Endothelial cell of umbilical vein (primary cell): ENCODE data around the gene MXD4. TPM values are rescaled to one million over a fixed set of nuclear protein-coding genes. Genes with fewer than 3 reads are reported as not detected.

Experiments
- BruUV-seq: library from RNA; stranded (reverse); fragments of 400-500 nt; replicated peaks from 2 replicates; lab custom pipeline; 2021; lab: Mats Ljungman, UMichigan
- CTCF ChIA-PET: fragments of 300-600, 350-600 bp; sonication (Branson Sonifier 250); formaldehyde crosslinking; loops from one replicate; lab custom pipeline; 2021; ENCODE audit warnings: antibody characterized with exemption, inconsistent platforms; lab: Charles Lee
- POLR2A ChIA-PET: fragments of 300-600, 350-600 bp; sonication (Branson Sonifier 250); formaldehyde crosslinking; loops from one replicate; lab custom pipeline; 2021; ENCODE audit warnings: antibody characterized with exemption, inconsistent platforms; lab: Charles Lee
- DNase-seq: peaks from one replicate; pipeline ENCODE4 v3.0.0-alpha.2; 2011; ENCODE audit warnings: low read depth, low spot score
- FAIRE-seq: peaks from 2 replicates; lab custom pipeline; 2011; peaks lifted over from hg19 to GRCh38; lab: Jason Lieb, UNC
- H2AFZ ChIP-seq: 2 replicates; pipeline ENCODE4 v1.6.0; 2012; ENCODE audit warnings: low read depth, low read length, control low read depth, inconsistent platforms
- H3K27ac ChIP-seq: 2 replicates; pipeline ENCODE4 v1.5.1; 2011; ENCODE audit warnings: low read depth, mild to moderate bottlenecking, control low read depth, low read length, moderate library complexity; ENCODE audit not compliant: insufficient read depth
- H3K27me3 ChIP-seq, 2 experiments: 2 replicates each; pipeline versions ENCODE4 v1.6.0 to v1.6.1; 2011; ENCODE audit warnings: low read length in 2 of 2, mixed read lengths in 1 of 2; ENCODE audit not compliant: control insufficient read depth in 2 of 2, insufficient read depth in 2 of 2
- H3K36me3 ChIP-seq, 2 experiments: 2 replicates in 1 of 2; 3 replicates in 1 of 2; pipeline ENCODE4 v1.5.1; 2011; ENCODE audit warnings: low read length in 2 of 2, mild to moderate bottlenecking in 1 of 2, moderate library complexity in 1 of 2; ENCODE audit not compliant: control insufficient read depth in 2 of 2, insufficient read depth in 2 of 2; ENCODE audit errors: extremely low read depth in 1 of 2
- H3K4me1 ChIP-seq: 3 replicates; pipeline ENCODE4 v1.5.1; 2011; ENCODE audit warnings: mild to moderate bottlenecking, low read length; ENCODE audit not compliant: control insufficient read depth, insufficient read depth; ENCODE audit errors: extremely low read depth
- H3K4me2 ChIP-seq: 2 replicates; pipeline ENCODE4 v1.6.1; 2011; ENCODE audit warnings: low read length, control low read depth, mixed read lengths; ENCODE audit not compliant: insufficient read depth
- H3K4me3 ChIP-seq, 3 experiments: fragments of 200-600 bp in 1 of 3; sonication (generic), shearing (Covaris generic) in 1 of 3; replicated peaks in 1 of 3; 2 replicates each; pipeline ENCODE4 v1.5.1; 2011 to 2016; ENCODE audit warnings: control low read depth in 3 of 3, low read length in 3 of 3, mild to moderate bottlenecking in 2 of 3, inconsistent platforms in 1 of 3, low read depth in 1 of 3, moderate library complexity in 1 of 3; ENCODE audit not compliant: insufficient read depth in 1 of 3
- H3K79me2 ChIP-seq: 2 replicates; pipeline ENCODE4 v1.6.0; 2012; ENCODE audit warnings: low read length, inconsistent platforms; ENCODE audit not compliant: control insufficient read depth, insufficient read depth
- H3K9ac ChIP-seq: replicated peaks from 2 replicates; pipeline ENCODE3; 2011; ENCODE audit warnings: low read length, control low read depth; ENCODE audit not compliant: insufficient read depth; ENCODE audit errors: extremely low read depth
- H3K9me1 ChIP-seq: replicated peaks from 3 replicates; pipeline ENCODE4 v1.6.0; 2011; ENCODE audit warnings: mild to moderate bottlenecking, low read length; ENCODE audit not compliant: control insufficient read depth, insufficient read depth; ENCODE audit errors: extremely low read depth
- H3K9me3 ChIP-seq: replicated peaks from 2 replicates; pipeline ENCODE4 v1.5.1; 2012; ENCODE audit warnings: low read length, inconsistent platforms; ENCODE audit not compliant: control insufficient read depth, insufficient read depth
- H4K20me1 ChIP-seq: replicated peaks from 2 replicates; pipeline ENCODE3; 2011; ENCODE audit warnings: mild to moderate bottlenecking, low read length; ENCODE audit not compliant: control insufficient read depth, insufficient read depth; ENCODE audit errors: extremely low read depth
- CTCF ChIP-seq, 2 donors: IDR thresholded peaks; 1 replicate in 1 of 2; 2 replicates in 1 of 2; pipeline ENCODE4 v1.5.1; 2011; ENCODE audit warnings: low read length in 2 of 2, mild to moderate bottlenecking in 2 of 2, moderate library complexity in 2 of 2, control low read depth in 1 of 2, inconsistent platforms in 1 of 2, low read depth in 1 of 2; ENCODE audit not compliant: insufficient read depth in 1 of 2; ENCODE audit errors: extremely low read depth in 1 of 2
- EZH2 ChIP-seq: IDR thresholded peaks from 2 replicates; pipeline ENCODE4 v1.6.1; 2012; ENCODE audit warnings: borderline replicate concordance, low read depth, mild to moderate bottlenecking, moderate library complexity, low read length, inconsistent platforms; ENCODE audit not compliant: severe bottlenecking
- FOS ChIP-seq: IDR thresholded peaks from 2 replicates; pipeline ENCODE4 v1.6.1; 2011; ENCODE audit warnings: mild to moderate bottlenecking, low read length, moderate library complexity, borderline replicate concordance; ENCODE audit not compliant: insufficient read depth
- GATA2 ChIP-seq: IDR thresholded peaks from 2 replicates; pipeline ENCODE4 v1.7.0; 2011; ENCODE audit warnings: low read depth, mild to moderate bottlenecking, moderate library complexity, mixed read lengths, low read length; ENCODE audit not compliant: insufficient read length, insufficient read depth
- JUN ChIP-seq: IDR thresholded peaks from 2 replicates; pipeline ENCODE4 v1.6.1; 2011; ENCODE audit warnings: borderline replicate concordance, low read depth; ENCODE audit not compliant: insufficient read length, insufficient read depth
- MAX ChIP-seq: IDR thresholded peaks from 2 replicates; pipeline ENCODE4 v1.6.1; 2011; ENCODE audit not compliant: insufficient read depth, insufficient read length
- MYC ChIP-seq: IDR thresholded peaks from one replicate; pipeline ENCODE4 v1.6.1; 2011; ENCODE audit warnings: mild to moderate bottlenecking, low read depth, low read length
- POLR2A ChIP-seq: IDR thresholded peaks from 2 replicates; pipeline ENCODE4 v1.6.1; 2012; ENCODE audit warnings: low read depth, mild to moderate bottlenecking, control low read depth, low read length
- POLR2AphosphoS5 ChIP-seq: IDR thresholded peaks from 2 replicates; pipeline ENCODE4 v1.6.1; 2012; ENCODE audit warnings: low read depth, mild to moderate bottlenecking, control low read depth, low read length, moderate library complexity; ENCODE audit not compliant: insufficient read depth
- dilution Hi-C: fragments of 300-500 bp; cut with MboI; formaldehyde crosslinking; loops from one replicate; pipeline ENCODE4 v1.15.0; 2019; ENCODE audit warnings: low sequenced_read_pairs; ENCODE audit not compliant: extremely low pct_ligation_motif_present
- intact Hi-C: fragments of 100-400 bp; cut with micrococcal nuclease; formaldehyde crosslinking; loops from one replicate; pipeline ENCODE4 v1.10.0; 2022
- polyA plus RNA-seq, 4 experiments: library from polyadenylated mRNA; depleted of rRNA in 3 of 4; stranded (reverse) in 3 of 4; unstranded in 1 of 4; fragments of >200 nt; gene quantifications; 2 replicates each; pipeline versions ENCODE4 v1.2.1 to v1.2.3, GENCODE V29; 2011 to 2012; ENCODE audit warnings: missing spikeins in 1 of 4
- total RNA-seq: library from RNA; stranded (reverse); gene quantifications from 2 replicates; pipeline ENCODE4 v1.2.3, GENCODE V29; 2021

Gene MXD4
- total and polyA plus RNA-seq, 2 donors (not counting 3 experiments of a cell fraction or from before 2014, with no cell fraction given): 62.7 to 74.1 TPM

GRCh38 chr4:2218436-2218835 lies 43.5 kb downstream of the MXD4 start:
- intact Hi-C loops: no loop called here

More at GRCh38 chr4:2218436-2218835, 43.5 kb downstream of the MXD4 start:
- FAIRE-seq: no peak
- no peak overlapping the region for H3K4me3 ChIP-seq
- DNase-seq: no peak
- TF ChIP-seq GATA2: no peak
- no peak for TF ChIP-seq FOS
- TF ChIP-seq EZH2: no peak
- no peak for TF ChIP-seq CTCF (IDR thresholded peaks at IDR 0.05; ENCODE audit: extremely low read depth in 1 of 2, insufficient read depth in 1 of 2, low read depth in 1 of 2, low read length in 2 of 2)
- TF ChIP-seq JUN: no peak
- no peak for TF ChIP-seq MAX
- no peak for TF ChIP-seq POLR2A
- TF ChIP-seq POLR2AphosphoS5: no peak
- no peak for TF ChIP-seq MYC
- H3K36me3 ChIP-seq: peaks cover 0 to 3% of the 10 kb centered on the region in 2 experiments
- ChIA-PET CTCF (interaction anchor here (1.0 to 2.2 kb wide), 4 partner anchors 19 to 250 kb away, joined by 3 to 14 read pairs (median 3); partner anchors contain the start of gene RNF4), POLR2A (no interaction called here)
- H3K79me2 ChIP-seq: no peaks in the 10 kb centered on the region
- H3K27me3 ChIP-seq: no peaks in the 10 kb centered on the region
- no peak overlapping the region for H3K9ac ChIP-seq
- BruUV-seq: no TSS peak
- H3K4me1 ChIP-seq: no peaks in the 10 kb centered on the region
- no peak overlapping the region for H3K27ac ChIP-seq
- no peaks in the 10 kb centered on the region for H3K9me1 ChIP-seq
- H4K20me1 ChIP-seq: no peaks in the 10 kb centered on the region
- dilution Hi-C loops: no loop called here
- no peak overlapping the region for H2AFZ ChIP-seq
- no peak overlapping the region for H3K4me2 ChIP-seq
- H3K9me3 ChIP-seq: no peaks in the 10 kb centered on the region
